ENCODE results near the gene ARHGAP44. TPM values are rescaled to one million over a fixed set of nuclear protein-coding genes. Genes with fewer than 3 reads are reported as not detected.
"Not testable (repeated sequence)": the region's sequence is repeated elsewhere in the genome, so short reads cannot be mapped to it uniquely, and the experiment has no call there.

ARHGAP44 gene
- total and polyA plus RNA-seq, 2 of the 4 experiments (the other 2 are of a cell fraction) = 0.54 to 1.0 TPM

DNA sequence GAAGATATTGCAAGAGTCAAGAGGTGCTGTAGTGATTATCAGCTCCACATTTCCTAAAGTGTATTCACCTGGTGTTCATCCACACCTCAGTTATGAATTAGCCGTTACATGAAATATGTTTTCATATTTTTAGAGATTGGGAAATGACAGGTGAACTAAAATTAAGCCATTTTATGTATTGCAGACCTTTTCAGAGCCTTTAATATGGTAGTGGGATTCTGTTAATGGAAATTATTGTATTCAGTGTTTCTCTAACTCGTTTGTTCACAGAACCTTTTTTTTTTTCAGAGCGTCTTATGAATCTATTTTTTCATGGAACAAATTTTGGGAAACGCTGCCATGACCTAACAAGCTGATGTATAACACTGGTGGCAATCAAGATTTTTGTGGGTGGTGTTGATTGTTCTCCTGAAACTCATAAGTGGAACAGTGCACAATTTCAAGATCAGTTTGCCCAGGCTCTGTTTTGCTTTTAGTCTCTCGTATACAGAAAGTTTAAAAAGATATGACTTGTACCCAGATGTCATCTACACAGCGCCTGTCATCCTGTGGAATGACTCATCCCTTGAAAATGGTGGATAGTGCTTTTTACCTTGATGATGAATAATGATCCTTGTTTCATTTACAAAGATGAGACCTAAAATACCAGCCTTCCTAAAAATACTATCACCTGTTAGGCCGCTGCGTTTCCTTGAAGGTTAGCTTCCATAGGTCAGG is 88.8 kb downstream of the ARHGAP44 start:
- Histone ChIP-seq H3K23ac (ENCODE audit: low read depth, low read length) (no peak overlapping the region), H3K56ac (ENCODE audit: extremely low read depth, insufficient read depth, low read length) (no peak overlapping the region), H2BK20ac (ENCODE audit: low read depth, low read length) (no peak overlapping the region), H2AFZ (replicated peaks; ENCODE audit: low read length, poor library complexity) (no peak overlapping the region), H3K4me2 (ENCODE audit: low read depth, low read length) (no peak overlapping the region), H3K4me3 (ENCODE audit: insufficient read depth, low read depth, low read length) (no peak overlapping the region), H2AK5ac (ENCODE audit: low read depth, low read length) (no peak overlapping the region), H3K9me1 (ENCODE audit: insufficient read depth, low read length) (no peaks in the 10 kb centered on the region), H3K9ac (ENCODE audit: low read depth, low read length) (no peak overlapping the region), H2BK120ac (ENCODE audit: low read depth, low read length) (no peak overlapping the region), H2AK9ac (replicated peaks; ENCODE audit: low read depth, low read length, poor library complexity) (no peak overlapping the region), H2BK5ac (ENCODE audit: low read depth, low read length, poor library complexity, severe bottlenecking) (no peak overlapping the region), H4K5ac (ENCODE audit: low read depth, low read length) (no peak overlapping the region), H3K79me1 (ENCODE audit: low read depth in 1 of 2, low read length in 2 of 2) (no peaks in the 10 kb centered on the region), H3K18ac (ENCODE audit: low read depth, low read length) (no peak overlapping the region), H4K91ac (ENCODE audit: insufficient read depth, low read depth, low read length) (no peak overlapping the region), H3K27ac (ENCODE audit: insufficient read depth, low read length) (no peak overlapping the region), H4K20me1 (ENCODE audit: insufficient read depth, low read length) (no peaks in the 10 kb centered on the region), H3K9me3 (ENCODE audit: control insufficient read depth, insufficient read depth, low read length) (no peaks in the 10 kb centered on the region), H3K14ac (replicated peaks; ENCODE audit: low read depth, low read length) (no peak overlapping the region), H3K4me1 (ENCODE audit: control insufficient read depth, insufficient read depth, low read length) (no peaks in the 10 kb centered on the region), H3K4ac (ENCODE audit: low read depth, low read length) (no peak overlapping the region), H3K36me3 (ENCODE audit: control insufficient read depth, insufficient read depth, low read length) (no peaks in the 10 kb centered on the region), H3K27me3 (ENCODE audit: control insufficient read depth, insufficient read depth, low read length) (no peaks in the 10 kb centered on the region), H2BK15ac (ENCODE audit: low read depth, low read length) (no peak overlapping the region), H4K8ac (ENCODE audit: low read depth in 2 of 2, low read length in 2 of 2) (no peak overlapping the region)
- CTCF ChIA-PET = no interaction called here
- BruUV-seq (replicated peaks) = no TSS peak
- intact Hi-C loops (cut with micrococcal nuclease) = no loop called here
- dilution Hi-C loops (cut with HindIII; ENCODE audit: low sequenced_read_pairs, unreplicated experiment) = no loop called here
- POLR2A ChIA-PET (ENCODE audit: unreplicated experiment) = no interaction called here
- WGBS, 2 experiments (ENCODE audit: extremely low coverage in 2 of 2, insufficient read length in 1 of 2) = no CpG with 5 or more reads among the region's 8 CpGs
- in situ Hi-C loops (cut with MboI; ENCODE audit: low sequenced_read_pairs) = no loop called here
- TF ChIP-seq FOS (IDR thresholded peaks at IDR 0.05; ENCODE audit: low read depth, low read length) (no peak), POLR2A (IDR thresholded peaks at IDR 0.05; ENCODE audit: low read depth, low read length) (no peak), CHD1 (IDR thresholded peaks at IDR 0.05; ENCODE audit: low read depth, low read length) (no peak), RAD21 (IDR thresholded peaks at IDR 0.05; ENCODE audit: low read length) (no peak)
- TF ChIP-seq, protein P1, sequence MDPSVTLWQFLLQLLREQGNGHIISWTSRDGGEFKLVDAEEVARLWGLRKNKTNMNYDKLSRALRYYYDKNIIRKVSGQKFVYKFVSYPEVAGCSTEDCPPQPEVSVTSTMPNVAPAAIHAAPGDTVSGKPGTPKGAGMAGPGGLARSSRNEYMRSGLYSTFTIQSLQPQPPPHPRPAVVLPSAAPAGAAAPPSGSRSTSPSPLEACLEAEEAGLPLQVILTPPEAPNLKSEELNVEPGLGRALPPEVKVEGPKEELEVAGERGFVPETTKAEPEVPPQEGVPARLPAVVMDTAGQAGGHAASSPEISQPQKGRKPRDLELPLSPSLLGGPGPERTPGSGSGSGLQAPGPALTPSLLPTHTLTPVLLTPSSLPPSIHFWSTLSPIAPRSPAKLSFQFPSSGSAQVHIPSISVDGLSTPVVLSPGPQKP (IDR thresholded peaks at IDR 0.05; ENCODE audit: borderline replicate concordance, low read depth, low read length) = no peak
- DNase-seq (no peak), ATAC-seq (ENCODE audit: low read depth) (no peak)

DNA sequence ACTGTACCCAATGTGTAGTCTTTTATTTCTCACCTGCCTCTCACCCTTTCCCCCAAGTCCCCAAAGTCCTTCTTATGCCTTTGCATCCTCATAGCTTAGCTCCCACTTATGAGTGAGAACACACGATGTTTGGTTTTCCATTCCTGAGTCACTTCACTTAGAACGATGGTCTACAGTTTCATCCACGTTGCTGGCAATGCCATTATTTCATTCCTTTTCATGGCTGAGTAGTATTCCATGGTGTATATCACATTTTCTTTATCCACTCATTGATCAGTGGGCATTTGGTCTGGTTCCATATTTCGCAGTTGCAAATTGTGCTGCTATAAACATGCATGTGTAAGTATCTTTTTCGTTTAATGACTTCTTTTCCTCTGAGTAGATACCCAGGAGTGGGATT is 89.8 kb downstream of the ARHGAP44 start:
- intact Hi-C loops (cut with micrococcal nuclease); POLR2A ChIA-PET (ENCODE audit: unreplicated experiment); H3K4me3 ChIP-seq (ENCODE audit: insufficient read depth, low read depth, low read length); H2AK5ac ChIP-seq (ENCODE audit: low read depth, low read length); H3K4me1 ChIP-seq (ENCODE audit: control insufficient read depth, insufficient read depth, low read length); BruUV-seq (replicated peaks); DNase-seq; H3K4me2 ChIP-seq (ENCODE audit: low read depth, low read length); H3K23ac ChIP-seq (ENCODE audit: low read depth, low read length); H3K56ac ChIP-seq (ENCODE audit: extremely low read depth, insufficient read depth, low read length); H4K8ac ChIP-seq (ENCODE audit: low read depth in 2 of 2, low read length in 2 of 2); H2AFZ ChIP-seq (replicated peaks; ENCODE audit: low read length, poor library complexity); H3K9me3 ChIP-seq (ENCODE audit: control insufficient read depth, insufficient read depth, low read length); CTCF ChIA-PET; H3K9me1 ChIP-seq (ENCODE audit: insufficient read depth, low read length); H4K20me1 ChIP-seq (ENCODE audit: insufficient read depth, low read length); H3K79me1 ChIP-seq (ENCODE audit: low read depth in 1 of 2, low read length in 2 of 2); H2BK120ac ChIP-seq (ENCODE audit: low read depth, low read length); H2BK20ac ChIP-seq (ENCODE audit: low read depth, low read length); H4K5ac ChIP-seq (ENCODE audit: low read depth, low read length); H3K36me3 ChIP-seq (ENCODE audit: control insufficient read depth, insufficient read depth, low read length); H4K91ac ChIP-seq (ENCODE audit: insufficient read depth, low read depth, low read length); dilution Hi-C loops (cut with HindIII; ENCODE audit: low sequenced_read_pairs, unreplicated experiment); H2AK9ac ChIP-seq (replicated peaks; ENCODE audit: low read depth, low read length, poor library complexity); H3K4ac ChIP-seq (ENCODE audit: low read depth, low read length); H2BK5ac ChIP-seq (ENCODE audit: low read depth, low read length, poor library complexity, severe bottlenecking); in situ Hi-C loops (cut with MboI; ENCODE audit: low sequenced_read_pairs); H2BK15ac ChIP-seq (ENCODE audit: low read depth, low read length); ATAC-seq (ENCODE audit: low read depth); H3K18ac ChIP-seq (ENCODE audit: low read depth, low read length); H3K27ac ChIP-seq (ENCODE audit: insufficient read depth, low read length); H3K9ac ChIP-seq (ENCODE audit: low read depth, low read length); H3K27me3 ChIP-seq (ENCODE audit: control insufficient read depth, insufficient read depth, low read length); H3K14ac ChIP-seq (replicated peaks; ENCODE audit: low read depth, low read length): not testable (repeated sequence)
- 83% methylated on average over 1 of the region's 5 CpGs; no CpG with 5 or more reads in 1 of the 2 experiments for WGBS, 2 experiments (ENCODE audit: extremely low coverage in 2 of 2, insufficient read length in 1 of 2)

Data from IMR-90 (cell line).